GM19035 (cell line): ENCODE results near the gene KCNG2.

Experiments
- ATAC-seq: cut with Tn5 transposase; IDR thresholded peaks from one replicate; pipeline ENCODE4 v1.9.1; 2021; ENCODE audit not compliant: unreplicated experiment

Gene KCNG2

DNA sequence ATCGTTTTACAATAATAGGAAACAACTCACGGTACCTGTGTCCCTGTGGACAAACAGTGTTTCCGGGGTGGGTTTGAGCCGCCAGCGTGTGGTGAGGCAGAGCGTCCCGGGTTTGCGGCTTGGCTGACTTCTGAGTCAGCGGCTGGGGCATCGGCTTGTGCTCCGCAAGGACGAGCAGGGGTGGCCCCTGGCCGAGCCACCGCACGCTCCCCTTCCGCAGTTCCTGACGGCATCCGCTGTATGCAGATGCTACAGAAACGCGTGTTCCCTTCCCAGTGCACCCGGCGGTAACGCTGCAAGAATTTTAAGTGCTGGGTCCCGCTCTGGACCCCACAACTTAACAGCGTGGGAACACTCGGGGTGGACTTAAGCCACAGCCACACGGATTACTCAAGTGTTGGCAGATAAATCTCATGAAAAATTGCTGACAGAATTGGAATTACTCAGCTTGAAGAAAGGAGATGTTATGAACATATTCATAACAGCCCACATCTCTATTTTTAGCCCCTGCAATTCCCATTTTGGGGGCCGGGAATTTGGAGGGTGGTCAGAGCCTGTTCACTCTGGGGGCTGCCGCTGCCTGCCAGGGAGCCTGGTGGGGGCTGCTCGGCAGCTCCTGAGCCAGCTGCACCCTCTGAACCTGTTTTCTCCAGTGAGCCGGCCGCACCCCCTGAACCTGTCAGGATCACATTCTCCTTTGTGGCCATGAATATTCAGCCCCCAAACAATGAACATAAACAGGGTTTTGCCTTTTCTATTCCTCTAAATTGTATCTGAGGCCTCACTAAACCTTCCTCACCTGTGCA is 12.6 kb upstream of the KCNG2 start:
- ATAC-seq: no peak

DNA sequence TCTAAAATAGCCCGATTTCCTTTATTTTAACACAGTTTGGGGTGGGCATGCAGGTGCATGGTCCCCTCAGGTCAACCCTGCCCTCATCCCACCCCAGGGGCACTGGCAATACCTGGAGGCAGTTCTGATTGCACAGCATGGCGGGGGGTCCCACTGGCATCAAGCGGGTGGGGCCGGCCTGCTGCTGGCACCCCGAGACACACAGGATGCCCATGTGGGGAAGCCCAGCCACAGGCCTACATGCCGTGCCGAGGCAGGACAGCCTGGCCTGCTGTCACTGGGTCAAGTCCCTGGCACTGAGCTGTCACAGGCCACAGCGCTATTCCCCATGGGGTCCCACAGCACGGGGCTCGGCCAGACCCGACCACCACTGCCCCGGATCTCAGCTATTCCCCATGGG is 11.9 kb upstream of the KCNG2 start:
- ATAC-seq: no peak

DNA sequence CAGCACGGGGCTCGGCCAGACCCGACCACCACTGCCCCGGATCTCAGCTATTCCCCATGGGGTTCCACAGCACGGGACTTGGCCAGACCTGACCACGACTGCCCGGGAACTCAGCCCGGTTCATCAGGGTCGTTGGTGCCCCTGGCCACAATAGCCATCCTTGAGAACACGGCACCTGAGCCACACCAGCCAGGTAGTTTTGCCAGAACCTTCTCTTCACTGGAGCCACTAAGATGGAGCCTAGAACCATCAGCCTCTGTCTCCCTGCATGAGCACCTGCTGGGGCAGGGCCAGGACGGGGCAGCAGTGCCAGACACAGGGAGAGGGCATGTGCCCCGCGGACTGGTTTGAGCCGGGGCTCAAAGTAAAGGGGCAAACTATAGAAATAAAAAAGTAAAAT is 11.4 kb upstream of the KCNG2 start:
- no peak for ATAC-seq

DNA sequence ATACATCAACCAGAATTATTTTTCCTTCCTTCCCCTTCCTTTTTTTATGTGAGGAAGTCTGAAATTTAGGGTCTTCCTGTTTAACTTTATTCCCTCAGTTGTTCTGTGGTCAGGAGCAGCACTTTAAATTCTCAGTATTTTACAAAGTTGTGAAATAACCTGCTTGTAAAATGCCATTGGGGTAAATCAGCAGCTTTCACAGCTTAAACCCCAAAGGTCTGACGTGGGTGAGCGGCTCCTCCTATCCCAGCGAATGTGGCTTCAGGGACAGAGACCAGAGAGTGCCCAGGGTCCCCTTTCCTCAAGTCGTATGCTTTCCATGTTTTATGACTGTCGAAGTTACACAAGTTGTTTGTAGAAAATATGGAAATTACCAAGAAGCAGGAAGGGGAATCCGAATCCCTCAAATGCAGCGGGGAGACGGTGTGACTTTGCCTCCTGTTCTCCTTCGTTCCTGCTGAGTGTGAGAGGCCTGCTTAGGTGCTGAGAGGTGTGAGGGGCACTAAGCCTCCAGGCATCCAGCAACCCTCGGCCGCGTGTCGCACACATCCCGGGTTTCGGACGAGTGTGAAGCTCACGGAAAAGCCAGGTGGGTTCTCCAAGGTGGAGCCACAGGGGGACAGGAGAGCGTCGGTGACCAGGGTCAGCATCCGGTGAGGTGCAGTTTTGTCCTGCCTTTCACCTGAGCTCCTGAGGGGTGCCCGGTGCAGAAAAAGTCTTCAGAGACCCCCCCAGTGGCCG is 10.8 kb upstream of the KCNG2 start:
- no peak for ATAC-seq

DNA sequence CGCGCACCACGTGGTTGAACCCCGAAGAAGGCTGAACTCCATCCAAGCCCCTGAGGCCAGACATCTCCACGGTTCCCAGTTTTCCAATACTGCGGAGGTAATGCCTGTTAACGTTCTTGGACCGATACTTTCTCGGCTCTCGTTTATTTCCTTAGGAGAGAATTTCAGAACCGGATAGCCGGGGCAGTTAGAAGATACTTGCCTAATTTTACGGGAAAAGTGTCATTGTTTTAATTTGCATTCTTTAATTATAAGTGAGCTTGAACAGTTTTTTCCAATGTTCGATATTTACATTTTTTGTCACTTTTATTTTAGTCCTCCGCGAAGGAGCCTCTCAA is 10.2 kb upstream of the KCNG2 start:
- no peak for ATAC-seq

DNA sequence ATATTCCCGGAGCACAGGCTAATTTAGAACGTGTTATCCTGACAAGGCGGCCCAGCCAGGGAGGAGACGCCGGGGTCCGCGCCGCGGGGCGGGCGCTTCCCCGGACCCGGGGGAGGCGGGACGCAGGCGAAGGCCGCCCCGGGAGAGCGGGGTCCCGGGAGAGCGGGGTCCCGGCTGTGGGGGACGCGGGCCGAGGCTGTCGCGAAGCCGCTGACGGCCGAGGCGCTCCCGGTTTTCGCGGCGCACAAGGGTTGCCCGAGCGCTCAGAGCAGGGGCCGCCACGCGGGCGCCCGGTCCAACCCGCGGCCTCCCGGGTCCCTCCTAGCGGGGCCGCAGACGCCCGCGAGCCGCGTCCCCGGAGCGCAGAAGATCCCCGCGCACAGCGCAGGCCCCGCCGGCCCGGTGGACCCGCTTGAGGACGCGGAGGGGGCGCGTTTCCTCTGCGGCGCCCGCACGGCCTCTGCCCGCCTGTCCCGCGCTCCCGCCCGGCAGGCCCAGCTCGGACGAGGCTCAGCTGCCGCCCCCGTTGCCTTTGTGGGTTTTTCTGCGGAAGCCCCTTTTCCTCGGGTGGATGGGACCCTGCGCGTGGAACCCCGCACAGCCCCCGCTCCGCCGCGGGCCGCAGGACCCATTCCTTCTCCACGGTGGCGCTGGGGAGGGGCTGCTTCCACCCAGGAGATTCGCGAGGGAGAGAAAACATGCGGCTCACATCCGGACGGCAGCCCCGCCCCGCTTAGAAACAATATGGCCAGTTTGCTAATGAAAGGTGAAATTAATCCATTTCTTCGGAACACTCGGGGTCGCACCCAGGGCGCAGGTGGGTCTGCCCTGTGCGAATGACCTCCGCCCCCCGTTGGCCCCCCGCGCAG is 9.6 kb upstream of the KCNG2 start:
- ATAC-seq: no peak

DNA sequence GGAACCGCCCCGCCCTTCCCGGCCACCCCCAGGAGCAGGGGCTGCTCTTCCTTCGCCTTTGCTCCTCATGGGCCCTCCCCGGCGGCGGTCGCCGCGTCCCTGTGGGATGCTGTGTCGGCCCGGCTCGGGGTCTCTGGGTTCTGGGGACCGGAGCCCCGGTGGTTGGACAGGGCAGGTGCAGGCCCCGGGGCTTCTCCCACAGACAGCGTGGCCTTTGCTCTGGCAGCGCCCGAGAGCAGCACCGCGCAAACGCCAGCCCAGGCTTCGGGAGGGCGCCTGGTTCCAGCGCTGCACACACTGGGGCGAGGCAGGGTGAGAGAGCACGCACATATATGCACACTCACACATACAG is 9.0 kb upstream of the KCNG2 start:
- no peak for ATAC-seq

DNA sequence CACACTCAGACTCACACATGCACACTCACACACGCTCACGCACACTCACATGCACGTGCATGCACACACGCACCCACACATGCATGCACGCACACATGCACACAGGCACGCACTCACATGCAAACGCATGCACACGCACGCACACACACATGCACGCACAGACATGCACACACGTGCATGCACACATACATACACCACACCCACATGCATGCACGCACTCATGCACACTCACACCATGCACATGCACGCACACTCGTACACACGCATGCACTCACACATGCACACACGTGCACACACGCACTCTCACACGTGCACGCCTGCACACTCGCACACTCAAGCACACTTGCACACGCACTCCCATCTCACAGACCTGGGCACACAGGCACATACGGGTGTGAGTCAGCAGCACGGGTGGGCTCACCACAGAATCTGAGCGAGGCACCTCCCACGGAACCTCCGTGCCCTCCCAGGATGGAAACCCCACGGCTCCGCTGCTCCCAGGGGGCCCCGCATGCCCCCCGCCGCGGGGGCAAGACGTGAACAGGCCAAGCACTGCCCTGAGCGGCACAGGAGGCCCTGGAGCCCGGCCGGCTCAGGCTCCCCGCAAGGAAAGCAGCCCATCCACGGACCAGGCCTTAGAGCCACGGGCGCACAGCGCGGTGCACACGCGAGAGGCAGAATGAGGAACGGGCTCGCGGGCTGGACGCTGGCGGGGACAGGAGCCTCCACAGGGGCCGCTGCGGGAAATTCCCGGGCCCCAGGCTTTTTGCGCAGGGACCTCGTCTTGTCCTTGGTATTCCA is 8.4 kb upstream of the KCNG2 start:
- no peak for ATAC-seq

DNA sequence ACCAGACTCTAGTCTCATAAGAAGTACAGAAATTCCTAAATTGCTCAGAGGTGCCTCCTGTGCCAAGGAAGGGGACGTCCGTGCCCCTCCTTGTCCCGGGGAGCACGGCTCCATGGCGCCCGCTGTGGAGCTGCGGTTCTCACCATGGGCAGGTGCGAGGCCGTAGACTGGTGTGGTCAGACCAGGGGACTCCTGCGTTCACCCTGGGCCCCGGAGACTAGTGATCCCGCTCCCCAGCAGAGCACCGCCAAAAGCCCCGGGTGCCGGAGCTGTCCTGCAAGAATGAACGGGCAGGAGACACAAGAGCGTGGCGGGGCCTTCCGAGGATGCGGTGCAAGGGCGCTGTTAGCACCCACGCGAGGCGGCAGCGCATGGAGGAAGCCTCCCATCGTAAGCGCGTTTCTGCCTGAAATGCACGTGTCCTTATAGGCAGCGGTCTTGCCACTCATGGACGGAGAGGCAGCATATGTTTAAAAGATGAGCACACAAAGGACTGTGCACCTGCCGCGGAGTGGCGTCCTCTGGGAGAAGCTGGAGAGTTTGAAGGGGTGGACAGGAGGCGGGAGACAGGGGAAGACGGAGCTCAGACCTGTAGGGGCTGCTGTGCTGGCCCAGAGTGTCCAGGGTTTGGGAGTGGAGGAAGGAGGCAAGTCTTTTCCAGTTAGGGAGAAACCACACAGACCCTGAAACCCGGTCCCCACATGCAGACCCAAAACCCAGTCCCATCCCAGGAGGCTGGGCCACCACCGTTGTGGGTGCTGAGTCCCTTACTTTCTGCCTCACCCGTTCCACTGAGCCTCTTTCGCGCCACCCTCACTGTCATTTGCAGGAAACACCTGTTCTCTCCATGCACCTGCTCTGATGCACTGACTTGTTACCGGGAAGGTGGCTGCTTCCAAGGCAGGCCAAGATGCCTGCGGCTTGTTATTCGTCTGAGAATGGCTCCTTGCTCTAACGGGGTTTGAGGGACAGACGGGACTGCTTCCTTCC is 7.5 kb upstream of the KCNG2 start:
- no peak for ATAC-seq

DNA sequence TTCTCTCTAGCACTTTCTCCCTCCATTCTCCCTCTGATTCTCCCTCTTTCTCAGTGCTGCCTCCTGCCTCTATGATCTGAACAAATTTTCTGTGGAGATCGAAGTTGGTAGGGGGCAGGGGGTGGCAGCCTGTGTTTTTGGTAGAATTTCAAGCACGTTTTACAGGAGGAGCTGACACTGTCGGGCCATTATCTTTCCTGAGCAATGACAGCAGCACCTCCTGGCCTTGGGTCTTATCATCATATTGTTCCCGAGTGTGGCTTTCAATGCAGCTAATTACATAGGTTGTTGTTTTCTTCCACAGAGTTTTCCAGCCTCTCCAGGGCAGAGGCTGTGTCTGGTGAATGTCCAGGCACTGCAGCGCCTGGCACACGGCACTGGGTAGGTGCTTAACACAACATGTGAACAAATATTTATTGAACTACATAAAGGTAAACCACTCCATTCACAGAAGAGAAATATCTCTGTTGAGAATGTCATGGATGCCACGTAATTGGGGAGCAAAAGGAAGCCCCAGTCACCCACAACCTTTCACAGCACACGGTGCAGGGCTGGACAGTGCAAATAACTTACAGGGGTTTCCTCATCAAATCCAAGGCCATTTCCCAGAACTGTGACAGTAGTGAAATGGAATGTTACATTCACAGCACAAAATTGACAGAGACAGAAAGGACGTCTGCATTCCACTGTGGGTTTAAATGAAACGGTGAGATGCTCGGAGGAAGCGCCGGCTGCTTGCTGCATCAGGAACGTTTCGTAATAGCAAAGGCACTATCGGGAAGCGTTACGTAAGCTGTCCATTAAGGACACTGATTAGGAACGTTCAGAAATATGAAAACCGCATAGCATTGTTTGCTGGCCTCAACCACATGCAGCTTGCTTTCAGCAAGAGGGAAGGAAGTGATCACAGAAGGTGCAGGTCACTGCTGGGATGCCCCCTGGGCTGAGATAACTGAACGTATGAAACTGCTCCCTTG is 6.5 kb upstream of the KCNG2 start:
- ATAC-seq: no peak

DNA sequence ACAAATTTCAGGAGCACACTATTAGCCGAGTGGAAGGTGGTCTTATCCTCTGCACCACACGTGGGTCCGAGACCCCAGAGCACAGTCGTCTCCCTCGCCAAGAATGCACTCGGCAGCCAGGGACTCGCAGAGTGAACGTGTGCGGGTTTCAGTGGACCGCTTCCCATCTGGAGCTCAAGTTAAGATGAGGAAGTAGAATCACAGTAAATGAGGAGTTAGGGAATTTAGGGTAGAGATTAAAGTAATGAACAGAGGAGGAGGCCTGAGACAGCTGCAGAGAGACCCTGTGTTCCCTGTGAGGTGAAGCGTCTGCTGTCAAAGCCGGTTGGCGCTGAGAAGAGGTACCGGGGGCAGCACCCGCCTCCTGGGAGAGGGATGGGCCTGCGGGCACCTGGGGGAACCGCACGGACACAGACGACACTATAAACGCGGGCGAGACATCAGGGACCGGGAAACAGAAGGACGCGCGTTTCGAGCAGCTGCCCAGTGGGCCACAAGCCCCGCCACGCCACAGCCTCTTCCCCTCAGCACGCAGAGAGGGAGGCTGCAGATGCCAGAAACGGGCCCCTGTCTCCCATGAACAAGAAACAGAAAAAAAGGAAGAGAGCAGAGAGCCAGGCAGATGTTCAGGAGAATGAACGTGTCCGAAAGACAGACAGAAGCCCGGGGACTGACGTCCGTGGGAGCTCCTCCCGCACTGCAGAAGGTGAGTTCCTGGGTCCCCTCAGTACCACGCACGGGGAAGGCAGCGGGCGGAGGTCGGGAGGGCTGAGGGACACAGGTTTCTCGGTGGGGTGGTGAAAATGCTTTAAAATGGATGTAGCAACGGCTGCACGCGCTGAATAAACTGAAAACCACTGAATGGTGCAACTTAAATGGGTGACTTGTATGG is 5.4 kb upstream of the KCNG2 start:
- ATAC-seq: no peak

DNA sequence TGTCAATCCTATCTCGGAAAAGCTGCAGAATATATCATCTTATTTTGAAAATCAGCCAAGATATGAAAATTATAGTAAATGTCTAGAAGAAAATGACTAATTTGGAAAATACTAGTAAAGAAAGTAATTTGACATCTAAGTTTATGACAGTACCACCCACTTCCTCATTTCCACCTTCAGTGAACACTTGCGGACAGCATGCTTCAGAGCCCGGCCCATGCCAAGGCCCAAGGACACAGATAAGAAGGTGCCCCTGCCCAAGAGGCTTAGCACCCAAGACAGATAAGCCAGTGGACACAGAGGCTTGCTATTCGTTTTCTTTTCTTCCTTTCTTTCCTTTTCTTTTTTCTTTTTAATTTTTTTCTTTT is 4.8 kb upstream of the KCNG2 start:
- ATAC-seq: no peak

DNA sequence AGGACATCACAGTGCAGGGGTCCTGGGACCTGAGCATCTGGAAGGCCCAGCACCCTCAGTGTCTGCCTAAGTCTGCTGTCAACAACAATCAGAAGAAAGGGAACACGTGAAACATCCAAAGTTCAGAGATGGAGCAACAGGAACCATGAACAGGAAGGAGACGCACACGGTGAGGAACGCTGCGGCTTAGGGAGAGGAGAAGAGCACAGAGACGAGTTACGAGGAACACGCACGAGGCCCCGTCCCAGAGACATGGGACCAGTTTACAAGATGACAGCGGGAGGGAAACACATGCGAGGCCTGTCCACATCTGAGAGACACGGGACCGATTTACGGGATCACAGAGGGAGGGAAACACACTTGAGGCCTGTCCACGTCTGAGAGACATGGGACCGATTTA is 2.9 kb upstream of the KCNG2 start:
- ATAC-seq: no peak

DNA sequence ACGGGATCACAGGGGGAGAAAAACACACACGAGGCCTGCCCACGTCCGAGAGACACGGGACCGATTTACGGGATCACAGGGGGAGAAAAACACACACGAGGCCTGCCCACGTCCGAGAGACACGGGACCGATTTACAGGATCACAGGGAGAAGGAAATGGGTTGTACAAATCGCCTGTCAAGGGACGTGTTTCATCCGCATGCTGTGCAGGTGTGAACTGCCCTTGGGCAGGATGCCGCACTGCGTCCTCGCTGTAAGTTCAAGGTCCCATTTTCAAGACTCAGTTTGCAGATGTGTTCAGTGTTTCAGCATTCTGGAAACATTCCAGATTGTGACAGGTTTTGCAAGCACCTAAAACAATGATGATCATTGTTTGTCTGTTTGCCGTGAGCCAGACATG is 2.3 kb upstream of the KCNG2 start:
- no peak for ATAC-seq

DNA sequence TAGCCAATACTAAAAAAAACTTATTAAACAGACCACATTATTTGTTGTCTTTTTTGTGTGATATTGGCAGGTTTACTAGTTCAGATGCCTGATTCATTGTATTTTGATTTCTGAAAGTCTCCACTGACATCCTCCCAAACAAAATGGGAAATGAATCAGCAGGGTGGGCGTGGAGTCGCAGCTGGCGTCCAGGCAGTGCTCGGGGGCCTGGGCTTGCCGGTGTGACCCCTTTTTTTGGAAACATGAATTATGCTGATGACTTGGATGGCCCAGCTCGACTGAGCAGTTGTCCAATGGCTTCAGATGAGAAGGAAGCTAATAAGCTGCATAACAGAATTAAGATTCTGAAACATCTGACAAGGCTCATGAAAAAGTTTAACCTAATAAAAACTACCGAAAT is 1.7 kb upstream of the KCNG2 start:
- ATAC-seq: no peak

DNA sequence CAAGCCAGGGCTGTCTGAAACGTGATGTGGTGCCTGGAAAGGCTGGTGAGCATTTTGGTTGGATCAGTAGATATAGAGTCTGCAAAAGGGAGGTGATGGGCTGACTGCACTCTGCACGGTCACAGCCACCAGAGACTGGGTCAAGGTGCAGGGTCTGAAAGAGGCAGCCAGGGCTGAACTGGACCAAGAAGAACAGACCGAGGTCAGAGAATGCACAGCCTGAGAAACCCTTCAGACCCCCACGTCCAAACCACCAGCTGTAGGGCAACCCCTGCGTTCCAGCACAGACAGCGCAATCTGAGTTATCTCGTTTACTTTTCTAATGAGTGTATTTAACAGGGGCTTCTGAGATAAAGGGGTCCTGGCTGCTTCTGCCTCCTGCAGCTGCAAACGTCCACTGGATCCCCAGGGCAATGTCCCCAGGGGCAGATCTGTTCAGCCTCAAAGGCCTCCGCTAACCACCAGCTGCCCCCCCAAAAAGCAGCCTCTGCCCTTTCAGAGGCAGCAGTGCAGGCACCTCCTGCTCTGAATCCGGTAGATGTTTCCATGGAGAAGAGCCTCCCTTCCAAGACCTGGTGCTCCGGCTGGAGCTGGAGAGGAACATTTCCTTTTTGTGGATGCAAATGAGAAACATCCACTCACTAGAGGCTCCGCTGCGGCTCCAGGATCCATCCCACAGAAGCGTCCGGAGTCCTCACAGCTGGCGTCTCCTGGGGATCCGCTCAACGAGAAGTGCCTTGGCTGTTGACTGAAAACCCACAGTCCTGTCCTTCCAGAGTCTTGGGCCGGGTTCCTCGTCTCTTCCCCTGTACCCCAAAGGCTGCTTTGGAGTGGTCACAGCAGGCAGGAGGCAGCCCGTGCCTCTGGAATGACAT is 970 bp upstream of the KCNG2 start:
- ATAC-seq: no peak
